HG02678 (cell line): Measurements from ENCODE around the gene ENTR1.

Source experiments
- ATAC-seq: cut with Tn5 transposase; IDR thresholded peaks from one replicate; pipeline ENCODE4 v1.9.1; 2021; ENCODE audit warnings: mild to moderate bottlenecking, moderate library complexity; ENCODE audit not compliant: unreplicated experiment

Gene ENTR1, protein sequence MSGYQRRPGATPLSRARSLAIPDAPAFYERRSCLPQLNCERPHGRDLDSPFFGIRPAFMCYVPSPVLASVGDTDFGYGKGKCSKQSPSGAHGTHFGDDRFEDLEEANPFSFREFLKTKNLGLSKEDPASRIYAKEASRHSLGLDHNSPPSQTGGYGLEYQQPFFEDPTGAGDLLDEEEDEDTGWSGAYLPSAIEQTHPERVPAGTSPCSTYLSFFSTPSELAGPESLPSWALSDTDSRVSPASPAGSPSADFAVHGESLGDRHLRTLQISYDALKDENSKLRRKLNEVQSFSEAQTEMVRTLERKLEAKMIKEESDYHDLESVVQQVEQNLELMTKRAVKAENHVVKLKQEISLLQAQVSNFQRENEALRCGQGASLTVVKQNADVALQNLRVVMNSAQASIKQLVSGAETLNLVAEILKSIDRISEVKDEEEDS

GRCh38 chr9:136410500-136411287 lies at the start of gene ENTR1, which contains the start of gene PMPCA:
Gene ENTR1 (minus strand): TSS chr9:136410614. CDS start chr9:136410397, 217 bp downstream.
Gene PMPCA (plus strand): TSS chr9:136410658. CDS start chr9:136410669, 11 bp downstream.
- peak; percentile 82 for ATAC-seq

GRCh38 chr9:136459425-136459824 lies 49.0 kb upstream of the ENTR1 start:
- no peak for ATAC-seq

DNA sequence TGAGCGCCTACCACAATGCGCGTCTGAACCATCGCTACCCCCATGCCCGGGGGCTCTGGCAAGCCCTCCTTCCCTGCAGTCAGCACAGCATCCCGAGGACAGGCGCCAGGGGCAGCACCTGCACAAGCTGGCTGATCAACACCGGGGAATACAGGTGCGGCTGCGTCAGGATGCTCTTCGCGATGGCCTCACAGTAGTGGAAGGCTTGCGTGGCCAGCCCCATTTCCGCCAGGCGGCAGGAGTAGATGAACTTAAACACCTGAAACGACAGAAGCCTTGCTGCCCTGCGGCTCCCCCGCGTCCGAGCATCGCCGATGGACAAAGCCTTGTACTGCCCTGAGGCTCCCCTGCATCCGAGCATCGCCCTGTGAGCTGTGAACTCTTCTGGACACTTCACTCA lies 46.9 kb upstream of the ENTR1 start:
- ATAC-seq = no peak

GRCh38 chr9:136456258-136456657 lies 45.8 kb upstream of the ENTR1 start:
- ATAC-seq = no peak

DNA sequence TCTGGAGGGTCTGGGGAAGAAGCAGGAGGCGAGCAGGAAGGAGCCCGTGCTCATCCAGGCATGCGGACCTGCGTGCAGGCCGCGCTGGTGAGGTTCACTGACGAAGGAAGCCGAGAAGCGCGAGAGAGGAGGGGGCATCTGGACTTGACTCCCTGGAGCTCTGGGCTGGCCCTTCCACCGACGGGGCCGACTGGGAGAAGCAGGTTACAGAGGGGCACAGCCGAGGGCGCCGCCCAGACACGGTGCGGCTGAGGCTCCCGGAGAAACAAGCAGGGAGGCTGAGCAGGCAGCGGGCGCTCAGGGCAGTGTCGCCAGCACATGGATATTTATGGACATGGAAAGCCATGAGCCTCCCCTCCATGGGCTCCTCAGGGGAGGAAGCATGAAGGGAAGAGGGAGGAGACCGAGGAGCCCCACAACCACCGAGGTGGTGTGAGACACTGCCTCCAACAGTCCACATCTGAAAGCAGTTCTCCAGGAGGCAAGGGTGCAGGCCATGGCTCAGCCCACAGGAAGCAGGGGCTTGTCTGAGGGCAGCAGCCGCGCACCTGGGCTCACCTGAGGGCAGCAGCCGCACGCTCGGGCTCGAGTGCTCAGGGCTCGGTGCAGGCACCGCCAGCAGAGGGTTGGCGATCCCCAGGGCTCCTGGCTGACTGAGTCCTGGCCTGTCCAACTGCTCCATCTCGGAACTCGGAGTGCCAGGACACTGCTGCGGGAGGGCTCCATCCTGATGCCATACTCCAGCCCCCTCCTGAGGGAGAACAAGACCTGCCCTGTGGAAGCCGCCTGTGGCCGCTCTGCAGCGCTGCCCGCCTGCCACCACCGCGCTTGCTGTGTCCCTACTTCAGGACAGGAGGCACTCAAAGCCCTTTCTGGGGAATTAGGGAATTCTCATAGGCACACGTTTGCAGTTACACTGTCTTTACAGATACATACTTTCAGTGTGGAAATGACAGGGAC lies 44.9 kb upstream of the ENTR1 start:
- ATAC-seq = no peak

GRCh38 chr9:136454026-136454796 lies 43.8 kb upstream of the ENTR1 start:
- no peak for ATAC-seq

DNA sequence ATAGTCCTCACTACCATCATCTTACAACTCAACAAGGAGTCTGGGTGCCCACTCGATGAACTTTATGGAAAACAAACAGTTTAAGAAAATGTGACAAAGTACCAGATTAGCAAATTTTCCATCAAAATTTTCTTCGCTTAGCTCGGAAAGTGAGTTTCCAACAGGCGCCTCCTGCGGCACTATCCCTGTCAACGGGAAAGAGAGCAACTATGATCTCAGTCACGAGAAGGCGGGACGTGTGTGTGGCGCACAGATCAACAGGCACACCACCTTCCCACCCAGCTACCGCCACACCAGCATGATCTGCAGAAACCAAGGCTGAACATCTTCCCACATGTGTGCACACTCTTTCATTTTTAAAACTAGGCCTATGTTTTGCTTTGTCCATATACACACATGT lies 42.9 kb upstream of the ENTR1 start:
- ATAC-seq = no peak

GRCh38 chr9:136451221-136451877 lies 40.9 kb upstream of the ENTR1 start:
- no peak for ATAC-seq

DNA sequence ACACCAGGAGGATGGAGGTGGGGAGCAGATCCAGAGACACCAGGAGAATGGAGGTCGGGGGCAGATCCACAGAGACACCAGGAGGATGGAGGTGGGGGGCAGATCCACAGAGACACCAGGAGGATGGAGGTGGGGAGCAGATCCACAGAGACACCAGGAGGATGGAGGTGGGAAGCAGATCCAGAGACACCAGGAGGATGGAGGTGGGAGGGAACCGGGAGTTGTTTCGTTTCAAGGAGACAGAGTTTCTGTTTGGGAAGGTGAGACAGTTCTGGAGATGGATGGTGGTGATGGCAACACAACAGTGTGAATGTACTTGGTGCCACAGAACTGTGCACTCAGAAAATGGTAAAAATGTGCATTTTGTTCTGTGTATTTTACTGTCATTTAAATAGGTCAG lies 38.2 kb upstream of the ENTR1 start:
- no peak for ATAC-seq

DNA sequence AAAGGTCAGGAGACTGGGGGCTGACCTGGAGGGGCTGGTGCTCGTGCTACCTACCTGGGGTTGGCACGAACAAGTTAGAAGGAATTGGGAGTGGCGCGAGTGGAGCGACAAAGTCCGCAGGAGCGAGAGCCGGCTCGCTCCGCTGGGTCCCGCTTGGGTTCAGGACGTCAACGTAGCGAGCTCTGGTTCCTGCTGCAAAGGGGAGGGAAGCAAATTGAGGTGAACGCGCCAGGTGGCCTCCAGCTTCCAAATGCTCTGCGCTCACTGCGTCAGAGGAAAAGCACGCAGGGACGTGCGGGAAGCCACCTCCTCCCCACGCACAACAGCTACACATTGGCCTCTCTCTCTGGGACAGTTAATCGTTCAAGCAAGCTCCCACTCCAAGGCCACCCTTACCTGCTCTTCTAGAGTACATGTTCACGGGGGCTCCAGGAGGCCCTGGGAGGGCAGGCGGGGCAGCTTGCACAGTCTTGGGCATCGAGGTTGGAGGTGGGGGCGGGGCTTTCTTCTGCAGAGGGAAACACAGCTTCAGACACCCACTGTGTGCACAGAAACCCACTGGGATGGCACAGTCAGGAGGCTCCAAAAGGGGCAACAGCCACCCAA lies 36.9 kb upstream of the ENTR1 start:
- ATAC-seq = no peak

GRCh38 chr9:136445799-136446198 lies 35.4 kb upstream of the ENTR1 start:
- ATAC-seq = no peak

- no peak for ATAC-seq
Observed at GRCh38 chr9:136444102-136444501, 33.7 kb upstream of the ENTR1 start.

DNA sequence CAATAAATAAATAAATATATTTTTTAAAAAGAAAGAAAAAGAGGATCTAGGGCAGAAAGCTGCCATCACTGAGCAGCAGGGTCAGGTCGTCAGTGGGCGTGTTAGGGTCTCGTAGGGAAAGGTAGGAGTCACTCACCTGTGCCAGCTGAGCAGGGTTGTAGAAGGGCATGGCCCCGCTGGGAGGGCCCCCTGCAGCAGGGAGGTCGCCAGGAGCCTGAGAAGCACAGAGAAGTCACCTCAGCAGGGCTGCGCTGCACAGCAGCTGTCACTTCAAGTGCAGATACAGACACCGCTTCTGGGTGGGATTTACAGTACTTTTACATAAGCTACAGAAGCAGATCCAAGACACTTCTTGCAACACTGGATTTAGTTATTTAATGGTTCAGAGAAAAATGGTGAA lies 33.3 kb upstream of the ENTR1 start:
- no peak for ATAC-seq

DNA sequence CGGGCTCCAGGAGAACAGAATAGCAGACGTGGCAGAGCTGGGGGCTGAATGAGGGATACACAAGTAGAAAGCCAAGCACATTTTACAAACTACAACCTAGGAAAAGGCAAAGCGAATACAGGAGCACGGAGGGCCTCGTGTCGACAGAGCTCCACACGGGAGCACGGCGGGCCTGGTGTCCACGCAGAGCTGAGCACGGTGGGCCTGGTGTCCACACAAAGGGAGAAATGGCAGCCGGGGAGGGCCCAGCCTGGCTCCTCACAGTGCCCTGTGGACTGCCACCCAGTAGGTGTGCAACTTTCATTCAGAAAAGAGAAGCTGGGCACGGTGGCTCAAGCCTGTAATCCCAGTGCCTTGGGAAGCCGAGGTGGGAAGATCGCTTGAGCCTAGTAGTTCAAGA lies 32.7 kb upstream of the ENTR1 start:
- ATAC-seq = no peak

DNA sequence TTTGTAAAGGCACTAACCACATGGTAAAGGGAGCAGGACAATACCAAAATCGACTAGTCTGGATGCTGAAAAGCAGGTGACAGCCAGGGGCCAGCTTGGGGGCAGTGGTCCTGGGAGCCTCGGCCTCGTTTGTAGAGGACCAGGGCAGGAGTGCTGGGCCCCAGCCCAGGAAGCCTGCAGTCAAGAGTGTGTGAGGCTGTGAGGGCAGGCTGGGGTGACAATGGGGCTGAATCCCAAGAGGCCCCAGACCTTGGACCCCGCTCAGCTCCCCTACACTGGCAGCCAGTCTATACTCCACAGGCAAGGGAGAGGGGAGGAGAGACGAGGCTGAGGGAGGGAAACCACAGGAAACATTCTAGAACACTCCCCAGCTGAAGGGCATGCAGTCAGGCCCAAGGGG lies 31.9 kb upstream of the ENTR1 start:
- no peak for ATAC-seq

- no peak for ATAC-seq
Observed at GRCh38 chr9:136441681-136442245, 31.3 kb upstream of the ENTR1 start.

GRCh38 chr9:136441191-136441680 lies 30.8 kb upstream of the ENTR1 start:
- ATAC-seq = no peak
